H1 (cell line): ENCODE data around the gene NKD2. TPM values are rescaled to one million over a fixed set of nuclear protein-coding genes. Genes with fewer than 3 reads are reported as not detected.

Source experiments
- CTCF ChIA-PET: fragments of 300-600 bp; sonication (Branson Sonifier 250); formaldehyde crosslinking; loops from one replicate; lab custom pipeline; 2021; ENCODE audit not compliant: partially characterized antibody; lab: Charles Lee
- POLR2A ChIA-PET: fragments of 300-600 bp; sonication (Branson Sonifier 250); formaldehyde crosslinking; loops from one replicate; lab custom pipeline; 2021; ENCODE audit warnings: inconsistent platforms; ENCODE audit not compliant: partially characterized antibody; lab: Charles Lee
- DNase-seq, 2 experiments: peaks; one replicate each; pipeline versions ENCODE4 v3.0.0 to v3.0.0-alpha.2; 2010 to 2022; ENCODE audit warnings: low spot score in 2 of 2, low read depth in 1 of 2, mixed read lengths in 1 of 2
- FAIRE-seq: peaks from 2 replicates; lab custom pipeline; 2011; peaks lifted over from hg19 to GRCh38; lab: Jason Lieb, UNC
- H2AFZ ChIP-seq: 2 replicates; pipeline ENCODE4 v1.8.1; 2012; ENCODE audit warnings: low read length, inconsistent platforms
- H2AK5ac ChIP-seq: 2 replicates; pipeline ENCODE4 v1.6.1; 2013; ENCODE audit warnings: low read depth, low read length
- H2BK120ac ChIP-seq: replicated peaks from 2 replicates; pipeline ENCODE3; 2013; ENCODE audit warnings: low read depth, low read length, inconsistent platforms
- H2BK12ac ChIP-seq: 2 replicates; pipeline ENCODE4 v1.6.1; 2013; ENCODE audit warnings: low read depth, low read length
- H2BK15ac ChIP-seq: 2 replicates; pipeline ENCODE4 v1.6.1; 2013; ENCODE audit warnings: low read length
- H2BK20ac ChIP-seq: 2 replicates; pipeline ENCODE4 v1.6.1; 2013; ENCODE audit warnings: low read length
- H2BK5ac ChIP-seq: 2 replicates; pipeline ENCODE4 v1.6.1; 2013; ENCODE audit warnings: low read depth, low read length
- H3K14ac ChIP-seq: 2 replicates; pipeline ENCODE4 v1.6.1; 2013; ENCODE audit warnings: inconsistent platforms; ENCODE audit not compliant: insufficient read length
- H3K18ac ChIP-seq: 2 replicates; pipeline ENCODE4 v1.6.1; 2013; ENCODE audit warnings: low read length; ENCODE audit errors: extremely low read depth
- H3K23ac ChIP-seq: 2 replicates; pipeline ENCODE4 v1.6.1; 2013; ENCODE audit warnings: inconsistent platforms; ENCODE audit not compliant: insufficient read length
- H3K23me2 ChIP-seq: 2 replicates; pipeline ENCODE4 v1.6.1; 2013; ENCODE audit warnings: low read depth, low read length
- H3K27ac ChIP-seq: 2 replicates; pipeline ENCODE4 v1.6.1; 2011; ENCODE audit warnings: low read depth, low read length, inconsistent platforms
- H3K27me3 ChIP-seq, 4 experiments: replicated peaks in 1 of 4; 1 replicate in 1 of 4; 2 replicates in 3 of 4; pipeline versions ENCODE4 v1.6.1 to v1.8.1; 2011 to 2013; ENCODE audit warnings: low read length in 3 of 4, mild to moderate bottlenecking in 3 of 4, inconsistent platforms in 2 of 4, mixed read lengths in 2 of 4, moderate library complexity in 1 of 4; ENCODE audit not compliant: control insufficient read depth in 3 of 4, insufficient read depth in 3 of 4; ENCODE audit errors: extremely low read depth in 1 of 4
- H3K36me3 ChIP-seq, 4 experiments: 2 replicates each; pipeline versions ENCODE4 v1.6.1 to v1.8.1; 2011 to 2013; ENCODE audit warnings: mild to moderate bottlenecking in 4 of 4, low read length in 3 of 4, moderate library complexity in 2 of 4, control low read depth in 1 of 4, inconsistent platforms in 1 of 4; ENCODE audit not compliant: insufficient read depth in 4 of 4, control insufficient read depth in 2 of 4
- H3K4ac ChIP-seq: replicated peaks from 2 replicates; pipeline ENCODE3; 2013; ENCODE audit warnings: low read length, low read depth, mixed read lengths, inconsistent platforms; ENCODE audit not compliant: insufficient read length
- H3K4me1 ChIP-seq, 4 experiments: replicated peaks in 1 of 4; 1 replicate in 1 of 4; 2 replicates in 3 of 4; pipeline versions ENCODE4 v1.6.1 to v1.8.1; 2011 to 2013; ENCODE audit warnings: low read length in 3 of 4, inconsistent platforms in 2 of 4, mixed read lengths in 1 of 4; ENCODE audit not compliant: insufficient read depth in 4 of 4, control insufficient read depth in 3 of 4
- H3K4me2 ChIP-seq, 2 experiments: 2 replicates each; pipeline versions ENCODE4 v1.6.1 to v1.8.1; 2011 to 2013; ENCODE audit warnings: low read depth in 2 of 2, low read length in 2 of 2, control low read depth in 1 of 2, inconsistent platforms in 1 of 2, mild to moderate bottlenecking in 1 of 2; ENCODE audit not compliant: insufficient read depth in 1 of 2
- H3K4me3 ChIP-seq, 4 experiments: fragments of 200-600, 300-600 bp in 1 of 4; sonication (generic), shearing (Covaris generic), sonication (Bioruptor Twin) in 1 of 4; 2 replicates each; pipeline versions ENCODE4 v1.5.1 to v1.8.1; 2011 to 2016; ENCODE audit warnings: low read length in 4 of 4, low read depth in 3 of 4, control low read depth in 2 of 4, inconsistent platforms in 2 of 4, mild to moderate bottlenecking in 2 of 4, mixed read lengths in 1 of 4, moderate library complexity in 1 of 4; ENCODE audit not compliant: insufficient read depth in 2 of 4; ENCODE audit errors: extremely low read depth in 1 of 4
- H3K56ac ChIP-seq: replicated peaks from 2 replicates; pipeline ENCODE3; 2013; ENCODE audit warnings: low read depth, mild to moderate bottlenecking, mixed read lengths, low read length, inconsistent platforms; ENCODE audit not compliant: insufficient read length
- H3K79me1 ChIP-seq: 2 replicates; pipeline ENCODE4 v1.6.1; 2013; ENCODE audit warnings: low read depth, low read length, control low read depth
- H3K79me2 ChIP-seq, 2 experiments: 2 replicates each; pipeline versions ENCODE4 v1.6.1 to v1.8.1; 2012 to 2013; ENCODE audit warnings: low read length in 2 of 2, mild to moderate bottlenecking in 2 of 2, inconsistent platforms in 1 of 2; ENCODE audit not compliant: insufficient read depth in 2 of 2, control insufficient read depth in 1 of 2
- H3K9ac ChIP-seq, 4 experiments: replicated peaks in 1 of 4; 1 replicate in 1 of 4; 2 replicates in 3 of 4; pipeline versions ENCODE4 v1.6.1 to v1.8.1; 2011 to 2013; ENCODE audit warnings: low read depth in 3 of 4, low read length in 3 of 4, control low read depth in 2 of 4, mild to moderate bottlenecking in 2 of 4, moderate library complexity in 2 of 4, inconsistent platforms in 1 of 4; ENCODE audit errors: extremely low read depth in 1 of 4
- H3K9me3 ChIP-seq, 2 experiments: 2 replicates each; pipeline versions ENCODE4 v1.6.1 to v1.8.1; 2012 to 2013; ENCODE audit warnings: mild to moderate bottlenecking in 2 of 2, moderate library complexity in 2 of 2, control low read depth in 1 of 2, inconsistent platforms in 1 of 2, low read depth in 1 of 2, low read length in 1 of 2, mixed read lengths in 1 of 2; ENCODE audit not compliant: insufficient read depth in 2 of 2
- H4K20me1 ChIP-seq, 2 experiments: replicated peaks in 1 of 2; 2 replicates each; pipeline versions ENCODE3 to v1.8.1; 2011 to 2013; ENCODE audit warnings: inconsistent platforms in 2 of 2, low read length in 2 of 2, mild to moderate bottlenecking in 1 of 2; ENCODE audit not compliant: insufficient read depth in 2 of 2, control insufficient read depth in 1 of 2
- H4K5ac ChIP-seq: 2 replicates; pipeline ENCODE4 v1.6.1; 2013; ENCODE audit warnings: low read length, low read depth, mixed read lengths, inconsistent platforms; ENCODE audit not compliant: insufficient read length
- H4K8ac ChIP-seq: 2 replicates; pipeline ENCODE4 v1.8.0; 2013; ENCODE audit warnings: mild to moderate bottlenecking, moderate library complexity, low read length, inconsistent platforms; ENCODE audit not compliant: insufficient read depth; ENCODE audit errors: extremely low read depth
- H4K91ac ChIP-seq: replicated peaks from 2 replicates; pipeline ENCODE3; 2013; ENCODE audit warnings: low read length, mixed read lengths, inconsistent platforms; ENCODE audit not compliant: insufficient read length
- ASH2L ChIP-seq: fragments of 200-600, 300-600 bp; sonication (generic); IDR thresholded peaks from one replicate; pipeline ENCODE4 v1.7.1; 2017; ENCODE audit warnings: low read length
- CHD1 ChIP-seq: IDR thresholded peaks from 2 replicates; pipeline ENCODE4 v1.6.1; 2012; ENCODE audit warnings: low read depth, low read length, improper control_type of control experiment
- CTBP2 ChIP-seq: IDR thresholded peaks from 2 replicates; pipeline ENCODE4 v1.7.0; 2011; ENCODE audit warnings: borderline replicate concordance, mild to moderate bottlenecking, moderate library complexity, mixed read lengths, low read length; ENCODE audit not compliant: insufficient read depth, insufficient read length
- JUN ChIP-seq: IDR thresholded peaks from 2 replicates; pipeline ENCODE4 v1.6.1; 2011; ENCODE audit warnings: low read depth, mild to moderate bottlenecking, improper control_type of control experiment, low read length
- KDM4A ChIP-seq: IDR thresholded peaks from one replicate; pipeline ENCODE4 v1.7.1; 2012; ENCODE audit warnings: low read depth, mild to moderate bottlenecking, moderate library complexity, low read length, inconsistent platforms; ENCODE audit not compliant: severe bottlenecking
- KDM5A ChIP-seq: fragments of 200-600 bp; IDR thresholded peaks from 2 replicates; pipeline ENCODE4 v1.7.1; 2012; ENCODE audit warnings: mild to moderate bottlenecking, low read length, inconsistent platforms, mixed read lengths
- MAX ChIP-seq: IDR thresholded peaks from 2 replicates; pipeline ENCODE4 v1.6.1; 2012; ENCODE audit warnings: inconsistent platforms
- NANOG ChIP-seq: IDR thresholded peaks from 2 replicates; pipeline ENCODE4 v1.6.1; 2011; ENCODE audit warnings: low read length, low read depth, mild to moderate bottlenecking, inconsistent platforms; ENCODE audit not compliant: insufficient read depth, poor library complexity, severe bottlenecking
- PHF8 ChIP-seq: fragments of 200-600 bp; sonication (generic); conservative IDR thresholded peaks from 2 replicates; pipeline ENCODE4 v1.7.1; 2012; ENCODE audit warnings: low read depth, mild to moderate bottlenecking, inconsistent platforms, low read length, moderate library complexity
- POLR2AphosphoS5 ChIP-seq: IDR thresholded peaks from 2 replicates; pipeline ENCODE4 v1.6.1; 2011; ENCODE audit warnings: low read depth, low read length
- RFX5 ChIP-seq: IDR thresholded peaks from 2 replicates; pipeline ENCODE4 v1.6.1; 2011; ENCODE audit warnings: low read depth, low read length, improper control_type of control experiment, borderline replicate concordance
- SAP30 ChIP-seq: fragments of 300-600 bp; sonication (generic); IDR thresholded peaks from 2 replicates; pipeline ENCODE4 v1.7.1; 2012; ENCODE audit warnings: low read length, moderate library complexity, mild to moderate bottlenecking, inconsistent platforms; ENCODE audit not compliant: insufficient read depth, insufficient replicate concordance
- TEAD4 ChIP-seq: IDR thresholded peaks from 2 replicates; pipeline ENCODE4 v1.6.1; 2012; ENCODE audit warnings: low read depth, low read length, inconsistent platforms, mixed read lengths
- WGBS, 2 experiments: shearing (Covaris generic) in 1 of 2; methylation state at CpG; one replicate each; pipeline versions ENCODE4 v1.1.6 to v1.1.7; 2013 to 2015; ENCODE audit warnings: low lambda C conversion rate in 2 of 2, mixed read lengths in 2 of 2, inconsistent platforms in 1 of 2, low coverage in 1 of 2, missing lambda C conversion rate in 1 of 2; ENCODE audit not compliant: insufficient replicate concordance in 2 of 2, insufficient coverage in 1 of 2, insufficient read length in 1 of 2; ENCODE audit errors: extremely low coverage in 1 of 2, missing lambda C conversion rate in 1 of 2; 5-methylcytosine and 5-hydroxymethylcytosine counted together
- polyA plus RNA-seq, 7 experiments: library from polyadenylated mRNA; depleted of rRNA in 3 of 7; stranded (reverse) in 5 of 7; unstranded in 2 of 7; fragments of >200 nt in 5 of 7; fragments of 200-250 nt in 2 of 7; gene quantifications; 1 replicate in 5 of 7; 2 replicates in 1 of 7; 4 replicates in 1 of 7; pipeline versions ENCODE4 v1.2.1 to v1.2.3, GENCODE V29; 2011 to 2013; ENCODE audit warnings: missing spikeins in 2 of 7, mixed read lengths in 2 of 7
- total RNA-seq: library from RNA; stranded (reverse); fragmentation: NEBNext Ultra II Directional; extraction: Animal tissue kit (Norgen Biotek cat#: 25700); gene quantifications from 2 replicates; pipeline ENCODE4 v1.2.1, GENCODE V29; 2021

The NKD2 gene
- total and polyA plus RNA-seq, 2 of the 8 experiments (the other 6 are each of a cell fraction or from before 2014, with no cell fraction given) = 5.5 to 7.9 TPM

- H3K27me3 ChIP-seq = no peaks in the 10 kb centered on the region
- TF ChIP-seq TEAD4 = no peak
- no peak for TF ChIP-seq CHD1
- no peak for TF ChIP-seq RFX5
- no peak for TF ChIP-seq MAX
- no peak for TF ChIP-seq PHF8
- TF ChIP-seq JUN = no peak
- no peak for TF ChIP-seq KDM4A
- TF ChIP-seq CTBP2 = no peak
- no peak for TF ChIP-seq KDM5A
- TF ChIP-seq NANOG = no peak
- no peak for TF ChIP-seq SAP30
- no peak for TF ChIP-seq POLR2AphosphoS5
- TF ChIP-seq ASH2L = no peak
Measured at GRCh38 chr5:1064383-1065142, 56.0 kb downstream of the NKD2 start.

More at GRCh38 chr5:1064383-1065142, 56.0 kb downstream of the NKD2 start:
- no peak for DNase-seq
- Histone ChIP-seq H3K27ac (no peak overlapping the region), H4K5ac (no peak overlapping the region), H3K14ac (no peak overlapping the region), H2AK5ac (no peak overlapping the region), H2BK15ac (no peak overlapping the region), H4K91ac (no peak overlapping the region), H3K9ac (no peak overlapping the region), H2BK20ac (no peak overlapping the region), H2BK5ac (no peak overlapping the region), H4K20me1 (peaks cover 3 to 12% of the 10 kb centered on the region in 2 experiments), H2AFZ (no peak overlapping the region), H3K56ac (no peak overlapping the region), H3K23me2 (no peaks in the 10 kb centered on the region), H3K23ac (no peak overlapping the region), H3K18ac (no peak overlapping the region), H3K4me2 (no peak overlapping the region), H3K79me1 (peaks cover 7% of the 10 kb centered on the region), H3K4me1 (no peaks in the 10 kb centered on the region; a peak in 3 of 7 replicates), H2BK12ac (no peak overlapping the region), H3K4me3 (no peak overlapping the region), H3K79me2 (peaks cover 0 to 4% of the 10 kb centered on the region in 2 experiments; a peak in 1 of 4 replicates), H4K8ac (no peak overlapping the region; the same call in 1 of the 2 replicates), H3K9me3 (no peaks in the 10 kb centered on the region), H2BK120ac (no peak overlapping the region), H3K36me3 (peaks cover 0 to 30% (median 15%) of the 10 kb centered on the region in 4 experiments; a peak in 4 of 8 replicates), H3K4ac (no peak overlapping the region)
- no peak for FAIRE-seq
- POLR2A ChIA-PET = no interaction called here
- WGBS, 2 experiments = 91 to 94% methylated on average over 3 to 30 of the region's 49 CpGs
- CTCF ChIA-PET = no interaction called here
